H1 (cell line): ENCODE results near the gene BCL2L13. TPM values are rescaled to one million over a fixed set of nuclear protein-coding genes. Genes with fewer than 3 reads are reported as not detected.

Experiments
- CTCF ChIA-PET: fragments of 300-600 bp; sonication (Branson Sonifier 250); formaldehyde crosslinking; loops from one replicate; lab custom pipeline; 2021; ENCODE audit not compliant: partially characterized antibody; lab: Charles Lee
- POLR2A ChIA-PET: fragments of 300-600 bp; sonication (Branson Sonifier 250); formaldehyde crosslinking; loops from one replicate; lab custom pipeline; 2021; ENCODE audit warnings: inconsistent platforms; ENCODE audit not compliant: partially characterized antibody; lab: Charles Lee
- DNase-seq, 2 experiments: peaks; one replicate each; pipeline versions ENCODE4 v3.0.0 to v3.0.0-alpha.2; 2010 to 2022; ENCODE audit warnings: low spot score in 2 of 2, low read depth in 1 of 2, mixed read lengths in 1 of 2
- FAIRE-seq: peaks from 2 replicates; lab custom pipeline; 2011; peaks lifted over from hg19 to GRCh38; lab: Jason Lieb, UNC
- H2AFZ ChIP-seq: 2 replicates; pipeline ENCODE4 v1.8.1; 2012; ENCODE audit warnings: low read length, inconsistent platforms
- H2AK5ac ChIP-seq: 2 replicates; pipeline ENCODE4 v1.6.1; 2013; ENCODE audit warnings: low read depth, low read length
- H2BK120ac ChIP-seq: replicated peaks from 2 replicates; pipeline ENCODE3; 2013; ENCODE audit warnings: low read depth, low read length, inconsistent platforms
- H2BK12ac ChIP-seq: 2 replicates; pipeline ENCODE4 v1.6.1; 2013; ENCODE audit warnings: low read depth, low read length
- H2BK15ac ChIP-seq: 2 replicates; pipeline ENCODE4 v1.6.1; 2013; ENCODE audit warnings: low read length
- H2BK20ac ChIP-seq: 2 replicates; pipeline ENCODE4 v1.6.1; 2013; ENCODE audit warnings: low read length
- H2BK5ac ChIP-seq: 2 replicates; pipeline ENCODE4 v1.6.1; 2013; ENCODE audit warnings: low read depth, low read length
- H3K14ac ChIP-seq: 2 replicates; pipeline ENCODE4 v1.6.1; 2013; ENCODE audit warnings: inconsistent platforms; ENCODE audit not compliant: insufficient read length
- H3K18ac ChIP-seq: 2 replicates; pipeline ENCODE4 v1.6.1; 2013; ENCODE audit warnings: low read length; ENCODE audit errors: extremely low read depth
- H3K23ac ChIP-seq: 2 replicates; pipeline ENCODE4 v1.6.1; 2013; ENCODE audit warnings: inconsistent platforms; ENCODE audit not compliant: insufficient read length
- H3K23me2 ChIP-seq: 2 replicates; pipeline ENCODE4 v1.6.1; 2013; ENCODE audit warnings: low read depth, low read length
- H3K27ac ChIP-seq: 2 replicates; pipeline ENCODE4 v1.6.1; 2011; ENCODE audit warnings: low read depth, low read length, inconsistent platforms
- H3K27me3 ChIP-seq, 4 experiments: replicated peaks in 1 of 4; 1 replicate in 1 of 4; 2 replicates in 3 of 4; pipeline versions ENCODE4 v1.6.1 to v1.8.1; 2011 to 2013; ENCODE audit warnings: low read length in 3 of 4, mild to moderate bottlenecking in 3 of 4, inconsistent platforms in 2 of 4, mixed read lengths in 2 of 4, moderate library complexity in 1 of 4; ENCODE audit not compliant: control insufficient read depth in 3 of 4, insufficient read depth in 3 of 4; ENCODE audit errors: extremely low read depth in 1 of 4
- H3K36me3 ChIP-seq, 4 experiments: 2 replicates each; pipeline versions ENCODE4 v1.6.1 to v1.8.1; 2011 to 2013; ENCODE audit warnings: mild to moderate bottlenecking in 4 of 4, low read length in 3 of 4, moderate library complexity in 2 of 4, control low read depth in 1 of 4, inconsistent platforms in 1 of 4; ENCODE audit not compliant: insufficient read depth in 4 of 4, control insufficient read depth in 2 of 4
- H3K4ac ChIP-seq: replicated peaks from 2 replicates; pipeline ENCODE3; 2013; ENCODE audit warnings: low read length, low read depth, mixed read lengths, inconsistent platforms; ENCODE audit not compliant: insufficient read length
- H3K4me1 ChIP-seq, 4 experiments: replicated peaks in 1 of 4; 1 replicate in 1 of 4; 2 replicates in 3 of 4; pipeline versions ENCODE4 v1.6.1 to v1.8.1; 2011 to 2013; ENCODE audit warnings: low read length in 3 of 4, inconsistent platforms in 2 of 4, mixed read lengths in 1 of 4; ENCODE audit not compliant: insufficient read depth in 4 of 4, control insufficient read depth in 3 of 4
- H3K4me2 ChIP-seq, 2 experiments: 2 replicates each; pipeline versions ENCODE4 v1.6.1 to v1.8.1; 2011 to 2013; ENCODE audit warnings: low read depth in 2 of 2, low read length in 2 of 2, control low read depth in 1 of 2, inconsistent platforms in 1 of 2, mild to moderate bottlenecking in 1 of 2; ENCODE audit not compliant: insufficient read depth in 1 of 2
- H3K4me3 ChIP-seq, 4 experiments: fragments of 200-600, 300-600 bp in 1 of 4; sonication (generic), shearing (Covaris generic), sonication (Bioruptor Twin) in 1 of 4; 2 replicates each; pipeline versions ENCODE4 v1.5.1 to v1.8.1; 2011 to 2016; ENCODE audit warnings: low read length in 4 of 4, low read depth in 3 of 4, control low read depth in 2 of 4, inconsistent platforms in 2 of 4, mild to moderate bottlenecking in 2 of 4, mixed read lengths in 1 of 4, moderate library complexity in 1 of 4; ENCODE audit not compliant: insufficient read depth in 2 of 4; ENCODE audit errors: extremely low read depth in 1 of 4
- H3K56ac ChIP-seq: replicated peaks from 2 replicates; pipeline ENCODE3; 2013; ENCODE audit warnings: low read depth, mild to moderate bottlenecking, mixed read lengths, low read length, inconsistent platforms; ENCODE audit not compliant: insufficient read length
- H3K79me1 ChIP-seq: 2 replicates; pipeline ENCODE4 v1.6.1; 2013; ENCODE audit warnings: low read depth, low read length, control low read depth
- H3K79me2 ChIP-seq, 2 experiments: 2 replicates each; pipeline versions ENCODE4 v1.6.1 to v1.8.1; 2012 to 2013; ENCODE audit warnings: low read length in 2 of 2, mild to moderate bottlenecking in 2 of 2, inconsistent platforms in 1 of 2; ENCODE audit not compliant: insufficient read depth in 2 of 2, control insufficient read depth in 1 of 2
- H3K9ac ChIP-seq, 4 experiments: replicated peaks in 1 of 4; 1 replicate in 1 of 4; 2 replicates in 3 of 4; pipeline versions ENCODE4 v1.6.1 to v1.8.1; 2011 to 2013; ENCODE audit warnings: low read depth in 3 of 4, low read length in 3 of 4, control low read depth in 2 of 4, mild to moderate bottlenecking in 2 of 4, moderate library complexity in 2 of 4, inconsistent platforms in 1 of 4; ENCODE audit errors: extremely low read depth in 1 of 4
- H3K9me3 ChIP-seq, 2 experiments: 2 replicates each; pipeline versions ENCODE4 v1.6.1 to v1.8.1; 2012 to 2013; ENCODE audit warnings: mild to moderate bottlenecking in 2 of 2, moderate library complexity in 2 of 2, control low read depth in 1 of 2, inconsistent platforms in 1 of 2, low read depth in 1 of 2, low read length in 1 of 2, mixed read lengths in 1 of 2; ENCODE audit not compliant: insufficient read depth in 2 of 2
- H4K20me1 ChIP-seq, 2 experiments: replicated peaks in 1 of 2; 2 replicates each; pipeline versions ENCODE3 to v1.8.1; 2011 to 2013; ENCODE audit warnings: inconsistent platforms in 2 of 2, low read length in 2 of 2, mild to moderate bottlenecking in 1 of 2; ENCODE audit not compliant: insufficient read depth in 2 of 2, control insufficient read depth in 1 of 2
- H4K5ac ChIP-seq: 2 replicates; pipeline ENCODE4 v1.6.1; 2013; ENCODE audit warnings: low read length, low read depth, mixed read lengths, inconsistent platforms; ENCODE audit not compliant: insufficient read length
- H4K8ac ChIP-seq: 2 replicates; pipeline ENCODE4 v1.8.0; 2013; ENCODE audit warnings: mild to moderate bottlenecking, moderate library complexity, low read length, inconsistent platforms; ENCODE audit not compliant: insufficient read depth; ENCODE audit errors: extremely low read depth
- H4K91ac ChIP-seq: replicated peaks from 2 replicates; pipeline ENCODE3; 2013; ENCODE audit warnings: low read length, mixed read lengths, inconsistent platforms; ENCODE audit not compliant: insufficient read length
- BRCA1 ChIP-seq: IDR thresholded peaks from 2 replicates; pipeline ENCODE4 v1.6.1; 2012; ENCODE audit warnings: low read depth, low read length, improper control_type of control experiment
- CREB1 ChIP-seq: IDR thresholded peaks from 2 replicates; pipeline ENCODE4 v1.6.1; 2012; ENCODE audit warnings: inconsistent platforms
- FOSL1 ChIP-seq: IDR thresholded peaks from 2 replicates; pipeline ENCODE4 v1.6.1; 2011; ENCODE audit warnings: mild to moderate bottlenecking, low read depth, low read length, moderate library complexity; ENCODE audit not compliant: insufficient read depth
- KDM1A ChIP-seq: fragments of 200-600, 300-600 bp; sonication (generic); IDR thresholded peaks from 2 replicates; pipeline ENCODE4 v1.7.1; 2016; ENCODE audit warnings: mild to moderate bottlenecking, low read length, borderline replicate concordance
- KDM5A ChIP-seq: fragments of 200-600 bp; IDR thresholded peaks from 2 replicates; pipeline ENCODE4 v1.7.1; 2012; ENCODE audit warnings: mild to moderate bottlenecking, low read length, inconsistent platforms, mixed read lengths
- POU5F1 ChIP-seq: IDR thresholded peaks from 2 replicates; pipeline ENCODE4 v1.6.1; 2011; ENCODE audit warnings: low read depth, mild to moderate bottlenecking, low read length, moderate library complexity
- RBBP5 ChIP-seq: IDR thresholded peaks from 2 replicates; pipeline ENCODE4 v1.7.1; 2012; ENCODE audit warnings: low read depth, mild to moderate bottlenecking, inconsistent platforms, low read length, moderate library complexity, borderline replicate concordance
- RXRA ChIP-seq: IDR thresholded peaks from 2 replicates; pipeline ENCODE4 v1.6.1; 2011; ENCODE audit warnings: low read depth, mild to moderate bottlenecking, low read length, moderate library complexity; ENCODE audit not compliant: insufficient read depth
- TCF12 ChIP-seq: IDR thresholded peaks from 2 replicates; pipeline ENCODE4 v1.6.1; 2011; ENCODE audit warnings: low read depth, mild to moderate bottlenecking, low read length
- TEAD4 ChIP-seq: IDR thresholded peaks from 2 replicates; pipeline ENCODE4 v1.6.1; 2012; ENCODE audit warnings: low read depth, low read length, inconsistent platforms, mixed read lengths
- USF2 ChIP-seq: IDR thresholded peaks from 2 replicates; pipeline ENCODE4 v1.6.1; 2011; ENCODE audit warnings: low read length, improper control_type of control experiment
- WGBS, 2 experiments: shearing (Covaris generic) in 1 of 2; methylation state at CpG; one replicate each; pipeline versions ENCODE4 v1.1.6 to v1.1.7; 2013 to 2015; ENCODE audit warnings: low lambda C conversion rate in 2 of 2, mixed read lengths in 2 of 2, inconsistent platforms in 1 of 2, low coverage in 1 of 2, missing lambda C conversion rate in 1 of 2; ENCODE audit not compliant: insufficient replicate concordance in 2 of 2, insufficient coverage in 1 of 2, insufficient read length in 1 of 2; ENCODE audit errors: extremely low coverage in 1 of 2, missing lambda C conversion rate in 1 of 2; 5-methylcytosine and 5-hydroxymethylcytosine counted together
- polyA plus RNA-seq, 7 experiments: library from polyadenylated mRNA; depleted of rRNA in 3 of 7; stranded (reverse) in 5 of 7; unstranded in 2 of 7; fragments of >200 nt in 5 of 7; fragments of 200-250 nt in 2 of 7; gene quantifications; 1 replicate in 5 of 7; 2 replicates in 1 of 7; 4 replicates in 1 of 7; pipeline versions ENCODE4 v1.2.1 to v1.2.3, GENCODE V29; 2011 to 2013; ENCODE audit warnings: missing spikeins in 2 of 7, mixed read lengths in 2 of 7
- total RNA-seq: library from RNA; stranded (reverse); fragmentation: NEBNext Ultra II Directional; extraction: Animal tissue kit (Norgen Biotek cat#: 25700); gene quantifications from 2 replicates; pipeline ENCODE4 v1.2.1, GENCODE V29; 2021

The BCL2L13 gene
- total and polyA plus RNA-seq, 2 of the 8 experiments (the other 6 are each of a cell fraction or from before 2014, with no cell fraction given): 20.7 to 35.0 TPM

- Histone ChIP-seq H3K14ac (no peak overlapping the region), H3K4ac (no peak overlapping the region), H2BK120ac (no peak overlapping the region), H3K4me3 (no peak overlapping the region), H4K20me1 (peaks cover 0 to 3% of the 10 kb centered on the region in 2 experiments), H3K79me1 (peaks cover 14% of the 10 kb centered on the region), H2BK15ac (no peak overlapping the region), H3K18ac (no peak overlapping the region), H2BK5ac (no peak overlapping the region), H3K9ac (no peak overlapping the region), H3K56ac (no peak overlapping the region), H2BK12ac (no peak overlapping the region), H4K5ac (no peak overlapping the region), H3K36me3 (no peaks in the 10 kb centered on the region), H3K23me2 (peaks cover 2% of the 10 kb centered on the region; the same call in 1 of the 2 replicates), H3K4me1 (no peaks in the 10 kb centered on the region; a peak in 2 of 7 replicates), H4K91ac (no peak overlapping the region), H3K9me3 (no peaks in the 10 kb centered on the region), H3K23ac (no peak overlapping the region), H3K79me2 (peaks cover 0 to 3% of the 10 kb centered on the region in 2 experiments; a peak in 2 of 4 replicates), H3K27ac (no peak overlapping the region), H2BK20ac (no peak overlapping the region), H4K8ac (no peak overlapping the region), H3K27me3 (no peaks in the 10 kb centered on the region), H2AK5ac (no peak overlapping the region), H3K4me2 (no peak overlapping the region), H2AFZ (no peak overlapping the region)
- FAIRE-seq (no peak), DNase-seq (no peak)
- ChIA-PET POLR2A (interaction anchor here (1.1 kb wide), 1 partner anchor 32 kb away, joined by 3 read pairs; no protein-coding TSS in a partner anchor), CTCF (interaction anchor here (1.4 to 8.4 kb wide), 4 partner anchors 11 to 33 kb away, joined by 5 to 93 read pairs (median 26); no protein-coding TSS in a partner anchor)
- 95% methylated on average over 13 of the region's 13 CpGs; no CpG with 5 or more reads in 1 of the 2 experiments for WGBS, 2 experiments
- TF ChIP-seq BRCA1: no peak
- TF ChIP-seq RXRA: no peak
- no peak for TF ChIP-seq FOSL1
- no peak for TF ChIP-seq CREB1
- no peak for TF ChIP-seq RBBP5
- TF ChIP-seq POU5F1: no peak
- TF ChIP-seq TEAD4: no peak
- TF ChIP-seq KDM5A: no peak
- TF ChIP-seq KDM1A: no peak
- TF ChIP-seq TCF12: no peak
- TF ChIP-seq USF2: no peak
These were observed 114.9 kb downstream of the BCL2L13 start for GRCh38 chr22:17753401-17753989.
